Ishikawa (cell line): Measurements from ENCODE around the gene BHMT.

ENCODE experiments used
- CEBPB ChIP-seq: IDR thresholded peaks from 2 replicates; pipeline ENCODE4 v1.6.1; 2012
- CREB1 ChIP-seq: IDR thresholded peaks from 2 replicates; pipeline ENCODE4 v1.6.1; 2012; ENCODE audit warnings: low read depth
- EGR1 ChIP-seq: IDR thresholded peaks from 2 replicates; pipeline ENCODE4 v1.6.1; 2012
- EP300 ChIP-seq: IDR thresholded peaks from 2 replicates; pipeline ENCODE4 v1.6.1; 2012; ENCODE audit warnings: borderline replicate concordance
- FOXM1 ChIP-seq: IDR thresholded peaks from 2 replicates; pipeline ENCODE4 v1.6.1; 2012; ENCODE audit warnings: low read depth, borderline replicate concordance
- NFIC ChIP-seq: IDR thresholded peaks from 2 replicates; pipeline ENCODE4 v1.6.1; 2012
- RAD21 ChIP-seq: IDR thresholded peaks from 2 replicates; pipeline ENCODE4 v1.6.1; 2012; ENCODE audit warnings: low read depth
- TAF1 ChIP-seq: IDR thresholded peaks from 2 replicates; pipeline ENCODE4 v1.6.1; 2012; ENCODE audit warnings: low read depth, mild to moderate bottlenecking
- TCF12 ChIP-seq: IDR thresholded peaks from 2 replicates; pipeline ENCODE4 v1.6.1; 2012; ENCODE audit warnings: low read depth
- TEAD4 ChIP-seq: IDR thresholded peaks from 2 replicates; pipeline ENCODE4 v1.6.1; 2012
- USF1 ChIP-seq: IDR thresholded peaks from 2 replicates; pipeline ENCODE4 v1.6.1; 2012
- YY1 ChIP-seq: IDR thresholded peaks from 2 replicates; pipeline ENCODE4 v1.6.1; 2012; ENCODE audit warnings: low read depth
- ZBTB7A ChIP-seq: IDR thresholded peaks from 2 replicates; pipeline ENCODE4 v1.6.1; 2012; ENCODE audit warnings: low read depth
- TF ChIP-seq, protein P1 (sequence below): IDR thresholded peaks from 2 replicates; pipeline ENCODE4 v1.6.1; 2012
- TF ChIP-seq, protein P2 (sequence below): IDR thresholded peaks from 2 replicates; pipeline ENCODE4 v1.6.1; 2012; ENCODE audit warnings: low read depth, mild to moderate bottlenecking

Gene BHMT

DNA sequence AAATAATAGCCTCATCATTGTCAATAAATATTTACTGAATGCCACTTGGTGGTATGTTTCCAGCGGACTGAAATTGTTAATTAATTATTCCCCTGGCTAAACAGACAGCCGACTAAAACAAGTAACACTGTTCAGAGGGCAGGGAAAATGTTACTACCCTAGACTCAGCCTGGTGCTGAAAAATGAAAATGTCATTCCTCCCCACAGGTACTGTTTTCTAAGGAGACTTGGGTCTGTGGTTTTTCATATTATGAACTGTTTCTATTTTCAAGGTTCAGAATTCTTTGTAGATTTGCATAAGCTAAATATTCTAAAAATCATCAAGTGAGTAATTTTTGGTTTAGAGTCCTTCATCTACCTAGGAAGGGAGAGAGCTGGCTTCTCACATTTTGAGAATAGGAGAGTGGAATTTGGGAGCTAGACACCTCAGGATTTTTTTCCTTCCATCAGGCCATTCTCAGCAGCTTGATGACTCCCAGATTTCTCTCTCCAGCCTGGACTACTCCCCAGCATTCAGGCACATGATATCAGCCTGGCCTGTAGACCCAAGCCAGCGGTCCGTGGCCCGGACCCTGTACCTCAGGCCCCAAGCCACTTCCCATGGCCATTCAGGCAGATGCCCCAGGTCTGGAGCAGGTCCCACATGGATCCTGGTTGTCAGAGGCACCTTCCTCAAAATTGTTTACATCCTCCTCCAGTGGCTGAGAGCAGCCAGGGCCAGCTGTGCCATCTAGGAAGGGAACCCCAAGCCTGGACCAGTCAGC lies 24.4 kb downstream of the BHMT start:
- TF ChIP-seq FOXM1 (no peak), ZBTB7A (no peak), RAD21 (no peak), YY1 (no peak)

DNA sequence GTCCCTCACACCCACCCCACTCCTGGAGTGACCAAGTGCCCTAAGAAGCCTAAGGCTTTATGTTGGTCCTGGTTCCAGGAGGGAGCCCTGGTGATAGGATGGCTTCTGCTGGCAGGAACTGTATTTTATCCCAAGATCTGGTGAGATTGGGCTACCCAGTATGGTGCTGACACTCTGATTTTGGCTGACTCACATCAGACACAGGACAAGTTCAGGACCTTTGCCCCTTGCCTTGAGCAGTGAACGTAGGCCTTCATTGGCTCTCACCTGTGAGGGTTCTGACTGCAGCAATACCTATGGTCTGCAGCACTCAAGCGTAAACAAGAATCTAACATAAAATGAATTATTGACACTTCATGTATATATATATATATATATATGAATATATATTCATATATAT lies 25.0 kb downstream of the BHMT start:
- TF ChIP-seq, protein P1, sequence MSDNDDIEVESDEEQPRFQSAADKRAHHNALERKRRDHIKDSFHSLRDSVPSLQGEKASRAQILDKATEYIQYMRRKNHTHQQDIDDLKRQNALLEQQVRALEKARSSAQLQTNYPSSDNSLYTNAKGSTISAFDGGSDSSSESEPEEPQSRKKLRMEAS, result no peak
- TF ChIP-seq YY1, result no peak
- TF ChIP-seq TEAD4, result no peak
- no peak for TF ChIP-seq TAF1
- TF ChIP-seq CREB1, result no peak
- TF ChIP-seq USF1, result no peak
- TF ChIP-seq, protein P2, sequence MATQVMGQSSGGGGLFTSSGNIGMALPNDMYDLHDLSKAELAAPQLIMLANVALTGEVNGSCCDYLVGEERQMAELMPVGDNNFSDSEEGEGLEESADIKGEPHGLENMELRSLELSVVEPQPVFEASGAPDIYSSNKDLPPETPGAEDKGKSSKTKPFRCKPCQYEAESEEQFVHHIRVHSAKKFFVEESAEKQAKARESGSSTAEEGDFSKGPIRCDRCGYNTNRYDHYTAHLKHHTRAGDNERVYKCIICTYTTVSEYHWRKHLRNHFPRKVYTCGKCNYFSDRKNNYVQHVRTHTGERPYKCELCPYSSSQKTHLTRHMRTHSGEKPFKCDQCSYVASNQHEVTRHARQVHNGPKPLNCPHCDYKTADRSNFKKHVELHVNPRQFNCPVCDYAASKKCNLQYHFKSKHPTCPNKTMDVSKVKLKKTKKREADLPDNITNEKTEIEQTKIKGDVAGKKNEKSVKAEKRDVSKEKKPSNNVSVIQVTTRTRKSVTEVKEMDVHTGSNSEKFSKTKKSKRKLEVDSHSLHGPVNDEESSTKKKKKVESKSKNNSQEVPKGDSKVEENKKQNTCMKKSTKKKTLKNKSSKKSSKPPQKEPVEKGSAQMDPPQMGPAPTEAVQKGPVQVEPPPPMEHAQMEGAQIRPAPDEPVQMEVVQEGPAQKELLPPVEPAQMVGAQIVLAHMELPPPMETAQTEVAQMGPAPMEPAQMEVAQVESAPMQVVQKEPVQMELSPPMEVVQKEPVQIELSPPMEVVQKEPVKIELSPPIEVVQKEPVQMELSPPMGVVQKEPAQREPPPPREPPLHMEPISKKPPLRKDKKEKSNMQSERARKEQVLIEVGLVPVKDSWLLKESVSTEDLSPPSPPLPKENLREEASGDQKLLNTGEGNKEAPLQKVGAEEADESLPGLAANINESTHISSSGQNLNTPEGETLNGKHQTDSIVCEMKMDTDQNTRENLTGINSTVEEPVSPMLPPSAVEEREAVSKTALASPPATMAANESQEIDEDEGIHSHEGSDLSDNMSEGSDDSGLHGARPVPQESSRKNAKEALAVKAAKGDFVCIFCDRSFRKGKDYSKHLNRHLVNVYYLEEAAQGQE, result no peak
- no peak for TF ChIP-seq RAD21
- no peak for TF ChIP-seq FOXM1
- TF ChIP-seq CEBPB, result no peak
- TF ChIP-seq EGR1, result no peak
- no peak for TF ChIP-seq EP300
- TF ChIP-seq NFIC, result no peak
- no peak for TF ChIP-seq ZBTB7A
- no peak for TF ChIP-seq TCF12

GRCh38 chr5:79140553-79140952 lies 28.9 kb downstream of the BHMT start:
- TF ChIP-seq, protein P1, result no peak
- TF ChIP-seq RAD21 (no peak), NFIC (no peak), EP300 (no peak), FOXM1 (no peak), TAF1 (no peak), TCF12 (no peak), YY1 (no peak), ZBTB7A (no peak), EGR1 (no peak), CREB1 (no peak), USF1 (no peak)

GRCh38 chr5:79143684-79144379 lies 32.2 kb downstream of the BHMT start:
- TF ChIP-seq FOXM1 (no peak), ZBTB7A (no peak), EGR1 (no peak), TCF12 (no peak), NFIC (no peak), TEAD4 (no peak), TAF1 (no peak), RAD21 (no peak), CEBPB (no peak), YY1 (no peak), CREB1 (no peak), EP300 (no peak), USF1 (no peak)
- TF ChIP-seq, protein P1, result no peak
- TF ChIP-seq, protein P2, result no peak
